Right lobe of liver (tissue), 6 donors: ENCODE data around the gene KREMEN1. TPM values are rescaled to one million over a fixed set of nuclear protein-coding genes. Genes with fewer than 3 reads are reported as not detected.
A peak's percentile ranks its signal among the peaks of the same experiment; 100 is the strongest.

Experiments used
- ATAC-seq, 4 donors: fragments of 200-7000 bp; cut with Tn5 transposase; one replicate each; pipeline ENCODE4 v1.9.1; 2020; ENCODE audit warnings: mild to moderate bottlenecking in 4 of 4, moderate library complexity in 4 of 4
- DNase-seq, 3 donors: peaks; one replicate each; pipeline ENCODE4 v3.0.0-alpha.2; 2020
- H3K27ac ChIP-seq, 3 donors: fragments of 200-600 bp; one replicate each; pipeline ENCODE4 v1.8.0; 2022
- H3K27me3 ChIP-seq, 2 donors: fragments of 200-600 bp; one replicate each; pipeline ENCODE4 v1.8.0; 2022
- H3K36me3 ChIP-seq, 4 donors: fragments of 200-600 bp; sonication (generic) in 1 of 4; one replicate each; pipeline versions ENCODE4 v1.5.1 to v1.8.0; 2017 to 2022; ENCODE audit warnings: control low read depth in 1 of 4
- H3K4me1 ChIP-seq, 4 donors: fragments of 200-600 bp; sonication (generic) in 1 of 4; one replicate each; pipeline versions ENCODE4 v1.5.1 to v1.8.0; 2017 to 2022; ENCODE audit warnings: control low read depth in 1 of 4
- H3K4me3 ChIP-seq, 3 donors: fragments of 200-600 bp; one replicate each; pipeline ENCODE4 v1.8.0; 2022
- H3K9me3 ChIP-seq, 4 donors: fragments of 200-600 bp; sonication (generic) in 1 of 4; one replicate each; pipeline versions ENCODE4 v1.5.1 to v1.8.0; 2017 to 2022; ENCODE audit warnings: control low read depth in 1 of 4
- CTCF ChIP-seq, 4 donors: fragments of 200-600 bp in 3 of 4; fragments of 450-650 bp in 1 of 4; IDR thresholded peaks; one replicate each; pipeline versions ENCODE4 v1.5.1 to v1.8.0; 2016 to 2022; ENCODE audit warnings: antibody characterized with exemption in 4 of 4, mild to moderate bottlenecking in 2 of 4
- POLR2A ChIP-seq: fragments of 450-650 bp; IDR thresholded peaks from one replicate; pipeline ENCODE4 v1.6.1; 2017; ENCODE audit warnings: antibody characterized with exemption, mild to moderate bottlenecking
- WGBS: methylation state at CpG from one replicate; pipeline ENCODE4 v1.1.6; 2018; ENCODE audit warnings: low coverage, low lambda C conversion rate; ENCODE audit not compliant: insufficient coverage; ENCODE audit errors: missing lambda C conversion rate; 5-methylcytosine and 5-hydroxymethylcytosine counted together
- intact Hi-C, 2 donors: fragments of 100-400 bp; cut with DNase I; formaldehyde crosslinking; loops; one replicate each; pipeline versions ENCODE4 v1.11.2 to v1.14.1; 2022
- small RNA-seq, 2 experiments: library from RNA; depleted of rRNA; stranded (forward); fragments of <200 nt; gene quantifications; one replicate each; pipeline ENCODE3, GENCODE V24; 2016
- total RNA-seq, 6 experiments: library from RNA; depleted of rRNA in 2 of 6; stranded (reverse); fragments of >200 nt in 2 of 6; fragmentation: NEBNext Ultra II Directional in 3 of 6; extraction: Animal tissue kit (Norgen Biotek cat#: 25700) in 3 of 6; gene quantifications; one replicate each; pipeline versions ENCODE4 v1.1.0 to v1.2.4, GENCODE V29; 2016 to 2023
- donor health status: DM: no; HTN: yes; CAD: no.
- donor health status: DM: no; HTN: no; CAD: no.
- donor health status: DM: no; HTN: no; CAD: no.
- donor health status: DM: no; HTN: yes; CAD: no.
- donor health status: DM: no; HTN: yes; CAD: no.

The KREMEN1 gene
- total RNA-seq, 6 experiments from 2014 or later = 1.7 to 6.7 (median 3.0) TPM

GRCh38 chr22:29215012-29215860, 142.4 kb downstream of the KREMEN1 start:
- Histone ChIP-seq H3K27ac (no peak overlapping the region), H3K9me3 (no peaks in the 10 kb centered on the region), H3K4me3 (no peak overlapping the region), H3K4me1 (peaks cover 0 to 15% (median 4%) of the 10 kb centered on the region in 4 donors), H3K27me3 (no peaks in the 10 kb centered on the region), H3K36me3 (no peaks in the 10 kb centered on the region)
- 92% methylated on average over 5 of the region's 14 CpGs for WGBS
- intact Hi-C loops = no loop called here
- TF ChIP-seq CTCF (IDR thresholded peaks at IDR 0.05) (no peak), POLR2A (no peak)
- DNase-seq (peak in 1 of 3 donors; percentile 26), ATAC-seq (no peak)

- Histone ChIP-seq H3K4me1 (peaks cover 0 to 21% (median 6%) of the 10 kb centered on the region in 4 donors), H3K27ac (no peak overlapping the region), H3K27me3 (no peaks in the 10 kb centered on the region), H3K9me3 (no peaks in the 10 kb centered on the region), H3K4me3 (no peak overlapping the region), H3K36me3 (no peaks in the 10 kb centered on the region)
- 90% methylated on average over 4 of the region's 14 CpGs for WGBS
- intact Hi-C loops = no loop called here
- DNase-seq (peak in 1 of 3 donors; percentile 43), ATAC-seq (no peak)
- no peak for TF ChIP-seq POLR2A
- TF ChIP-seq CTCF (IDR thresholded peaks at IDR 0.05) = no peak
Observed at GRCh38 chr22:29216011-29216872, 143.4 kb downstream of the KREMEN1 start.

GRCh38 chr22:29216873-29217666, 144.2 kb downstream of the KREMEN1 start:
- H3K36me3 ChIP-seq = no peaks in the 10 kb centered on the region
- TF ChIP-seq POLR2A (no peak), CTCF (IDR thresholded peaks at IDR 0.05) (no peak)
- intact Hi-C loops = no loop called here
- H3K9me3 ChIP-seq = no peaks in the 10 kb centered on the region
- H3K4me3 ChIP-seq = no peak overlapping the region
- H3K27me3 ChIP-seq = no peaks in the 10 kb centered on the region
- peaks cover 0 to 21% (median 6%) of the 10 kb centered on the region in 4 donors for H3K4me1 ChIP-seq
- no peak overlapping the region for H3K27ac ChIP-seq
- 37% methylated on average over 4 of the region's 14 CpGs for WGBS
- DNase-seq = peak in 2 of 3 donors; percentile 84
- peak; percentile 83 to 93 (median 88) for ATAC-seq

Small RNA genes within 50 kb of the gene (small RNA-seq; reads per million reads assigned to genes)
- gene RNU6-1219P = 0 reads per million in 2 experiments
- gene RNU6-810P = 0 reads per million in 2 experiments

Other genes starting within 250 kb of the KREMEN1 start
- gene ZNRF3, start 189.5 kb upstream of the KREMEN1 start, total RNA-seq = 1 to 10 TPM; 5.8 to 9.2 (median 6.9) TPM
- gene C22orf31, start 11.2 kb upstream of the KREMEN1 start, total RNA-seq = not detected
- gene EMID1, start 132.9 kb downstream of the KREMEN1 start, total RNA-seq = 1 to 10 TPM; 1.1 to 2.7 (median 1.5) TPM
- gene RHBDD3, start 194.9 kb downstream of the KREMEN1 start, total RNA-seq = 10 to 100 TPM in 5 of 6 experiments, 1 to 10 TPM in 1; 9.7 to 35.3 (median 14.7) TPM
- gene EWSR1, start 195.2 kb downstream of the KREMEN1 start, total RNA-seq = 100 to 1,000 TPM in 3 of 6 experiments, 10 to 100 TPM in 3; 75.0 to 112 (median 98.2) TPM
- 10 to 100 TPM in 4 of 6 experiments, 1 to 10 TPM in 2; 8.9 to 15.8 (median 11.5) TPM for gene GAS2L1, start 233.6 kb downstream of the KREMEN1 start, total RNA-seq
- gene RASL10A, start 242.7 kb downstream of the KREMEN1 start, total RNA-seq = 1 to 10 TPM in 3 of 6 experiments, under 1 TPM in 3; 0.32 to 1.2 (median 0.87) TPM